RWPE2 (cell line): ENCODE data around the gene ATP5MC3.

Source experiments
- ATAC-seq: fragments of 200-7000 bp; cut with Tn5 transposase; 3 replicates; pipeline ENCODE4 v1.9.1; 2021; ENCODE audit warnings: low read depth
- DNase-seq: peaks from one replicate; pipeline ENCODE4 v3.0.0-alpha.2; 2020; ENCODE audit warnings: low spot score
- H3K27ac ChIP-seq: fragments of 450-650 bp; 2 replicates; pipeline ENCODE4 v1.5.1; 2017; ENCODE audit warnings: mild to moderate bottlenecking; ENCODE audit not compliant: poor library complexity, severe bottlenecking
- H3K27me3 ChIP-seq: fragments of 250-450 bp; sonication (Bioruptor Pico); 2 replicates; pipeline ENCODE4 v1.5.1; 2021; ENCODE audit warnings: mild to moderate bottlenecking, moderate library complexity; ENCODE audit not compliant: insufficient read depth, poor library complexity, severe bottlenecking
- H3K36me3 ChIP-seq: fragments of 250-450 bp; sonication (Bioruptor Pico); 2 replicates; pipeline ENCODE4 v1.5.1; 2020; ENCODE audit warnings: low read depth, mild to moderate bottlenecking, moderate library complexity
- H3K4me1 ChIP-seq: fragments of 250-450 bp; sonication (Bioruptor Pico); 2 replicates; pipeline ENCODE4 v1.5.1; 2021; ENCODE audit warnings: mild to moderate bottlenecking, moderate library complexity; ENCODE audit not compliant: insufficient read depth, poor library complexity, severe bottlenecking
- H3K4me3 ChIP-seq: fragments of 250-450 bp; sonication (Bioruptor Pico); 2 replicates; pipeline ENCODE4 v1.5.1; 2021; ENCODE audit warnings: mild to moderate bottlenecking, moderate library complexity; ENCODE audit not compliant: severe bottlenecking
- H3K9me3 ChIP-seq: fragments of 250-450 bp; sonication (Bioruptor Pico); 2 replicates; pipeline ENCODE4 v1.5.1; 2021; ENCODE audit warnings: mild to moderate bottlenecking, moderate library complexity; ENCODE audit not compliant: severe bottlenecking
- TF ChIP-seq, protein P1 (sequence below): fragments of 450-650 bp; IDR thresholded peaks from one replicate; pipeline ENCODE4 v1.5.1; 2017; ENCODE audit warnings: mild to moderate bottlenecking, moderate library complexity; ENCODE audit not compliant: poor library complexity, severe bottlenecking

Gene ATP5MC3

GRCh38 chr2:175154661-175155082 lies 26.8 kb downstream of the ATP5MC3 start:
- DNase-seq, result no peak
- no peaks in the 10 kb centered on the region for H3K27me3 ChIP-seq
- peaks cover 25% of the 10 kb centered on the region for H3K36me3 ChIP-seq
- TF ChIP-seq, protein P1, sequence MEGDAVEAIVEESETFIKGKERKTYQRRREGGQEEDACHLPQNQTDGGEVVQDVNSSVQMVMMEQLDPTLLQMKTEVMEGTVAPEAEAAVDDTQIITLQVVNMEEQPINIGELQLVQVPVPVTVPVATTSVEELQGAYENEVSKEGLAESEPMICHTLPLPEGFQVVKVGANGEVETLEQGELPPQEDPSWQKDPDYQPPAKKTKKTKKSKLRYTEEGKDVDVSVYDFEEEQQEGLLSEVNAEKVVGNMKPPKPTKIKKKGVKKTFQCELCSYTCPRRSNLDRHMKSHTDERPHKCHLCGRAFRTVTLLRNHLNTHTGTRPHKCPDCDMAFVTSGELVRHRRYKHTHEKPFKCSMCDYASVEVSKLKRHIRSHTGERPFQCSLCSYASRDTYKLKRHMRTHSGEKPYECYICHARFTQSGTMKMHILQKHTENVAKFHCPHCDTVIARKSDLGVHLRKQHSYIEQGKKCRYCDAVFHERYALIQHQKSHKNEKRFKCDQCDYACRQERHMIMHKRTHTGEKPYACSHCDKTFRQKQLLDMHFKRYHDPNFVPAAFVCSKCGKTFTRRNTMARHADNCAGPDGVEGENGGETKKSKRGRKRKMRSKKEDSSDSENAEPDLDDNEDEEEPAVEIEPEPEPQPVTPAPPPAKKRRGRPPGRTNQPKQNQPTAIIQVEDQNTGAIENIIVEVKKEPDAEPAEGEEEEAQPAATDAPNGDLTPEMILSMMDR, result no peak
- H3K9me3 ChIP-seq, result no peaks in the 10 kb centered on the region
- no peak overlapping the region for H3K4me3 ChIP-seq
- peaks cover 27% of the 10 kb centered on the region for H3K4me1 ChIP-seq
- ATAC-seq, result peak; percentile 98
- H3K27ac ChIP-seq, result peak overlapping the region; percentile 22

DNA sequence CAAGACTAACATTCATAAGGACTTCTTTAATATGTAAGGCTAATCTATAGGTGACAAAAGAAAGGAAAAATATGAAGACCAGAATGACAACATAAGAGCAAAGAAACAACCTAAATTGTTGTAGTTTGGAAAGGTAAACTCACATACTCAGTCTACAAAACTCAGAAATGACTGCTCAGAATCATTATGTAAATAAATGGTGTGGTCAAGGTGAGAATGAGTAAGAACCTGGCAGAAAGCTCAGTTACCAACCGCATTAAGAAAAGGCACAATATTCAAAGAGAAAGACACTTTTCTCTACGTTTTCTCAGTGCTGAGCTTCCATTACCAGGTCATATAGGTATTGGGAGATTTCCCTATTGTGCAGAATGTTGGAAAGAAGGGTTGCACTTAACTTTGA lies 29.3 kb downstream of the ATP5MC3 start:
- H3K27ac ChIP-seq, result no peak overlapping the region
- ATAC-seq (peak; percentile 41; the same call in 2 of the 3 replicates), DNase-seq (no peak)
- H3K4me1 ChIP-seq, result peaks cover 27% of the 10 kb centered on the region
- H3K4me3 ChIP-seq, result no peak overlapping the region
- no peaks in the 10 kb centered on the region for H3K27me3 ChIP-seq
- peaks cover 33% of the 10 kb centered on the region for H3K36me3 ChIP-seq
- no peaks in the 10 kb centered on the region for H3K9me3 ChIP-seq
- TF ChIP-seq, protein P1, result no peak

DNA sequence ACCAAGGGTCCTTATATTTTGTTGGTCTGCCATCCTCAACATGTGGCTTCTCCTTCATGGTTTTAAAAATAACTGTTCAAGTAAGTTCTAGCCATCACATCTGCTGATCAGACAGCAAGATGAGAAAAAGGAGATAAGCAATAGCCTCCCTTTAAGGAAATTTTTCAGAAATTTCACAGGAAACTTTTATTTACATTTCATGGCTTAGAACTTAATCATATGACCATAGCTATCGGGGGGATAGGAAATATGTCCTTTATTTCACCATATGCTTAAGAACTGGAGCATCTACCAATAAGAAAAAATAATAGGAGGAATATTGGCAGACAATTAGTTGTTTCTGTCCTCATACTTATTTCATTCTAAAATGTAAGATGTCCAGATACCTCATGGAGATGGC lies 29.7 kb downstream of the ATP5MC3 start:
- Histone ChIP-seq H3K27ac (no peak overlapping the region), H3K36me3 (peaks cover 35% of the 10 kb centered on the region), H3K4me1 (peaks cover 27% of the 10 kb centered on the region), H3K9me3 (no peaks in the 10 kb centered on the region), H3K4me3 (no peak overlapping the region), H3K27me3 (no peaks in the 10 kb centered on the region)
- no peak for ATAC-seq
- no peak for DNase-seq
- TF ChIP-seq, protein P1, result no peak

- H3K27ac ChIP-seq, result no peak overlapping the region
- H3K27me3 ChIP-seq, result no peaks in the 10 kb centered on the region
- H3K4me1 ChIP-seq, result peaks cover 3% of the 10 kb centered on the region
- peaks cover 60% of the 10 kb centered on the region for H3K36me3 ChIP-seq
- no peaks in the 10 kb centered on the region for H3K9me3 ChIP-seq
- ATAC-seq, result no peak
- no peak overlapping the region for H3K4me3 ChIP-seq
- DNase-seq, result no peak
- TF ChIP-seq, protein P1, result no peak
These were observed 34.3 kb downstream of the ATP5MC3 start for GRCh38 chr2:175147186-175147585.

GRCh38 chr2:175143678-175144077 lies 37.8 kb downstream of the ATP5MC3 start:
- no peak for DNase-seq

More at GRCh38 chr2:175143678-175144077, 37.8 kb downstream of the ATP5MC3 start:
- Histone ChIP-seq H3K27ac (no peak overlapping the region), H3K27me3 (no peaks in the 10 kb centered on the region), H3K4me3 (no peak overlapping the region), H3K36me3 (peaks cover 43% of the 10 kb centered on the region), H3K4me1 (no peaks in the 10 kb centered on the region), H3K9me3 (no peaks in the 10 kb centered on the region)
- TF ChIP-seq, protein P1, result no peak
- ATAC-seq, result no peak
